HG02840 (cell line): Measurements from ENCODE around the gene FMN1.

Experiments
- ATAC-seq: cut with Tn5 transposase; IDR thresholded peaks from one replicate; pipeline ENCODE4 v1.9.1; 2021; ENCODE audit warnings: mild to moderate bottlenecking, moderate library complexity, moderate number of reproducible peaks; ENCODE audit not compliant: unreplicated experiment, low FRiP score

The FMN1 gene

GRCh38 chr15:33155691-33156420 is 38.7 kb downstream of the FMN1 start:
- ATAC-seq = no peak

- no peak for ATAC-seq
These were observed 40.0 kb downstream of the FMN1 start for GRCh38 chr15:33154351-33155166.

- ATAC-seq = no peak
These were observed 41.0 kb downstream of the FMN1 start for GRCh38 chr15:33153548-33153947.

- no peak for ATAC-seq
These were observed 41.9 kb downstream of the FMN1 start for GRCh38 chr15:33152502-33153109.

GRCh38 chr15:33150971-33151370 is 43.5 kb downstream of the FMN1 start:
- ATAC-seq = no peak

- ATAC-seq = no peak
These were observed 44.0 kb downstream of the FMN1 start for GRCh38 chr15:33150431-33150941.

GRCh38 chr15:33149919-33150318 is 44.6 kb downstream of the FMN1 start:
- ATAC-seq = no peak

- no peak for ATAC-seq
These were observed 46.3 kb downstream of the FMN1 start for GRCh38 chr15:33148129-33148751.

GRCh38 chr15:33146051-33146450 is 48.5 kb downstream of the FMN1 start:
- ATAC-seq = no peak

GRCh38 chr15:33145447-33145846 is 49.1 kb downstream of the FMN1 start:
- ATAC-seq = no peak

GRCh38 chr15:33142708-33143107 is 51.8 kb downstream of the FMN1 start:
- ATAC-seq = no peak

- ATAC-seq = no peak
These were observed 56.5 kb downstream of the FMN1 start for GRCh38 chr15:33138000-33138399.

- ATAC-seq = no peak
These were observed 57.4 kb downstream of the FMN1 start for GRCh38 chr15:33137101-33137500.

GRCh38 chr15:33136353-33136752 is 58.2 kb downstream of the FMN1 start:
- ATAC-seq = no peak

- no peak for ATAC-seq
These were observed 59.1 kb downstream of the FMN1 start for GRCh38 chr15:33135355-33135781.

- ATAC-seq = no peak
These were observed 61.7 kb downstream of the FMN1 start for GRCh38 chr15:33132722-33133345.

- ATAC-seq = no peak
These were observed 62.3 kb downstream of the FMN1 start for GRCh38 chr15:33132233-33132580.

- ATAC-seq = no peak
These were observed 62.8 kb downstream of the FMN1 start for GRCh38 chr15:33131552-33132232.

- ATAC-seq = no peak
These were observed 67.8 kb downstream of the FMN1 start for GRCh38 chr15:33126559-33127290.
